DND-41 (cell line): ENCODE results near the gene FGL2.

ENCODE experiments used
- EZH2 ChIP-seq: IDR thresholded peaks from 3 replicates; pipeline ENCODE4 v1.6.1; 2012; ENCODE audit warnings: borderline replicate concordance, low read depth, mild to moderate bottlenecking, moderate library complexity, low read length, inconsistent platforms; ENCODE audit not compliant: severe bottlenecking
- TF ChIP-seq, protein P1 (sequence below): IDR thresholded peaks from 2 replicates; pipeline ENCODE4 v1.5.1; 2012; ENCODE audit warnings: borderline replicate concordance, low read length, moderate library complexity, mild to moderate bottlenecking; ENCODE audit not compliant: poor library complexity, severe bottlenecking; ENCODE audit errors: extremely low read depth

GRCh38 chr7:77242554-77242953 lies 42.9 kb upstream of the FGL2 start:
- TF ChIP-seq, protein P1, sequence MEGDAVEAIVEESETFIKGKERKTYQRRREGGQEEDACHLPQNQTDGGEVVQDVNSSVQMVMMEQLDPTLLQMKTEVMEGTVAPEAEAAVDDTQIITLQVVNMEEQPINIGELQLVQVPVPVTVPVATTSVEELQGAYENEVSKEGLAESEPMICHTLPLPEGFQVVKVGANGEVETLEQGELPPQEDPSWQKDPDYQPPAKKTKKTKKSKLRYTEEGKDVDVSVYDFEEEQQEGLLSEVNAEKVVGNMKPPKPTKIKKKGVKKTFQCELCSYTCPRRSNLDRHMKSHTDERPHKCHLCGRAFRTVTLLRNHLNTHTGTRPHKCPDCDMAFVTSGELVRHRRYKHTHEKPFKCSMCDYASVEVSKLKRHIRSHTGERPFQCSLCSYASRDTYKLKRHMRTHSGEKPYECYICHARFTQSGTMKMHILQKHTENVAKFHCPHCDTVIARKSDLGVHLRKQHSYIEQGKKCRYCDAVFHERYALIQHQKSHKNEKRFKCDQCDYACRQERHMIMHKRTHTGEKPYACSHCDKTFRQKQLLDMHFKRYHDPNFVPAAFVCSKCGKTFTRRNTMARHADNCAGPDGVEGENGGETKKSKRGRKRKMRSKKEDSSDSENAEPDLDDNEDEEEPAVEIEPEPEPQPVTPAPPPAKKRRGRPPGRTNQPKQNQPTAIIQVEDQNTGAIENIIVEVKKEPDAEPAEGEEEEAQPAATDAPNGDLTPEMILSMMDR: no peak
- TF ChIP-seq EZH2: no peak
